Skeletal muscle satellite cell (primary cell): ENCODE measurements around the gene EIF4EBP3. TPM values are rescaled to one million over a fixed set of nuclear protein-coding genes. Genes with fewer than 3 reads are reported as not detected.

Source experiments
- small RNA-seq: library from RNA; depleted of rRNA; stranded (forward); fragments of <200 nt; gene quantifications from one replicate; pipeline ENCODE3, GENCODE V24; 2012

Gene EIF4EBP3

Small RNAs within 50 kb of the gene (small RNA-seq; reads per million reads assigned to genes)
- gene RF00279, result not detected
- gene RF00443, result not detected
